SKM-1 treated with dmso at 0.1 percent for 144 hours (cell line): ENCODE measurements around the gene FSTL4.

Experiments used
- DNase-seq: peaks from one replicate; lab custom pipeline; 2025; ENCODE audit not compliant: unreplicated experiment; lab: John Stamatoyannopoulos, UW

The FSTL4 gene

GRCh38 chr5:133611357-133612248 is 738 bp downstream of the FSTL4 start:
- no peak for DNase-seq

GRCh38 chr5:133610489-133611356 is 1.6 kb downstream of the FSTL4 start:
- DNase-seq = no peak

GRCh38 chr5:133607451-133607850 is 4.9 kb downstream of the FSTL4 start:
- no peak for DNase-seq

GRCh38 chr5:133606835-133607234 is 5.5 kb downstream of the FSTL4 start:
- no peak for DNase-seq

- DNase-seq = no peak
These were observed 7.0 kb downstream of the FSTL4 start for GRCh38 chr5:133605323-133605722.

- DNase-seq = no peak
These were observed 8.6 kb downstream of the FSTL4 start for GRCh38 chr5:133603711-133604110.

GRCh38 chr5:133602835-133603380 is 9.4 kb downstream of the FSTL4 start:
- no peak for DNase-seq

- DNase-seq = no peak
These were observed 12.7 kb downstream of the FSTL4 start for GRCh38 chr5:133599600-133599999.

- DNase-seq = no peak
These were observed 13.3 kb downstream of the FSTL4 start for GRCh38 chr5:133599044-133599443.

- DNase-seq = no peak
These were observed 16.3 kb downstream of the FSTL4 start for GRCh38 chr5:133596049-133596448.

GRCh38 chr5:133595465-133595864 is 16.9 kb downstream of the FSTL4 start:
- no peak for DNase-seq

- no peak for DNase-seq
These were observed 23.1 kb downstream of the FSTL4 start for GRCh38 chr5:133589286-133589685.

GRCh38 chr5:133582971-133583370 is 29.4 kb downstream of the FSTL4 start:
- no peak for DNase-seq

- no peak for DNase-seq
These were observed 30.4 kb downstream of the FSTL4 start for GRCh38 chr5:133581918-133582317.

GRCh38 chr5:133581348-133581747 is 31.0 kb downstream of the FSTL4 start:
- DNase-seq = no peak

- DNase-seq = no peak
These were observed 31.7 kb downstream of the FSTL4 start for GRCh38 chr5:133580618-133581017.

- DNase-seq = no peak
These were observed 32.6 kb downstream of the FSTL4 start for GRCh38 chr5:133579766-133580165.

- no peak for DNase-seq
These were observed 43.0 kb downstream of the FSTL4 start for GRCh38 chr5:133569347-133569746.

- no peak for DNase-seq
These were observed 46.3 kb downstream of the FSTL4 start for GRCh38 chr5:133565993-133566392.

- DNase-seq = no peak
These were observed 47.3 kb downstream of the FSTL4 start for GRCh38 chr5:133564921-133565565.

- DNase-seq = no peak
These were observed 49.8 kb downstream of the FSTL4 start for GRCh38 chr5:133562554-133562953.
